CD14-positive monocyte (primary cell): ENCODE measurements around the gene ANKS6. TPM values are rescaled to one million over a fixed set of nuclear protein-coding genes. Genes with fewer than 3 reads are reported as not detected.

Source experiments
- DNase-seq, 3 donors: peaks; one replicate each; pipeline ENCODE4 v3.0.0-alpha.2; 2011 to 2022
- H2AFZ ChIP-seq: 2 replicates; pipeline ENCODE4 v1.6.0; 2012; ENCODE audit warnings: mild to moderate bottlenecking, low read depth, low read length, inconsistent platforms; ENCODE audit not compliant: insufficient read depth, poor library complexity, severe bottlenecking
- H3K27ac ChIP-seq, 2 donors: 1 replicate in 1 of 2; 2 replicates in 1 of 2; pipeline ENCODE4 v1.5.1; 2012 to 2013; ENCODE audit warnings: low read length in 2 of 2, control low read depth in 1 of 2, inconsistent platforms in 1 of 2, low read depth in 1 of 2, mild to moderate bottlenecking in 1 of 2
- H3K27me3 ChIP-seq, 2 donors: one replicate each; pipeline versions ENCODE4 v1.6.0 to v1.6.1; 2011 to 2013; ENCODE audit warnings: low read length in 2 of 2; ENCODE audit not compliant: control insufficient read depth in 2 of 2, insufficient read depth in 2 of 2
- H3K36me3 ChIP-seq, 2 donors: replicated peaks in 1 of 2; 1 replicate in 1 of 2; 2 replicates in 1 of 2; pipeline versions ENCODE4 v1.5.1 to v1.6.1; 2012 to 2013; ENCODE audit warnings: low read length in 2 of 2, control low read depth in 1 of 2, inconsistent platforms in 1 of 2, mild to moderate bottlenecking in 1 of 2; ENCODE audit not compliant: insufficient read depth in 2 of 2, control insufficient read depth in 1 of 2
- H3K4me1 ChIP-seq, 2 donors: 1 replicate in 1 of 2; 2 replicates in 1 of 2; pipeline versions ENCODE4 v1.5.1 to v1.6.1; 2012 to 2013; ENCODE audit warnings: low read length in 2 of 2, control low read depth in 1 of 2, inconsistent platforms in 1 of 2, mild to moderate bottlenecking in 1 of 2, moderate library complexity in 1 of 2; ENCODE audit not compliant: insufficient read depth in 2 of 2, control insufficient read depth in 1 of 2
- H3K4me2 ChIP-seq: replicated peaks from 2 replicates; pipeline ENCODE3; 2012; ENCODE audit warnings: low read length, moderate library complexity, mild to moderate bottlenecking; ENCODE audit not compliant: poor library complexity, severe bottlenecking; ENCODE audit errors: extremely low read depth
- H3K4me3 ChIP-seq, 3 experiments: fragments of 200-600 bp in 1 of 3; sonication (generic) in 1 of 3; replicated peaks in 1 of 3; 1 replicate in 2 of 3; 2 replicates in 1 of 3; pipeline ENCODE4 v1.5.1; 2011 to 2013; ENCODE audit warnings: low read length in 3 of 3, mild to moderate bottlenecking in 3 of 3, control low read depth in 2 of 3, low read depth in 2 of 3, inconsistent platforms in 1 of 3, moderate library complexity in 1 of 3
- H3K79me2 ChIP-seq: 2 replicates; pipeline ENCODE4 v1.6.0; 2012; ENCODE audit warnings: mild to moderate bottlenecking, control low read depth, inconsistent platforms, low read length, moderate library complexity; ENCODE audit not compliant: insufficient read depth
- H3K9ac ChIP-seq: 2 replicates; pipeline ENCODE4 v1.6.0; 2017; ENCODE audit warnings: low read length, mild to moderate bottlenecking; ENCODE audit not compliant: insufficient read depth, poor library complexity, severe bottlenecking
- H3K9me3 ChIP-seq, 2 donors: replicated peaks in 1 of 2; 1 replicate in 1 of 2; 2 replicates in 1 of 2; pipeline versions ENCODE4 v1.5.1 to v1.6.1; 2012 to 2013; ENCODE audit warnings: low read length in 2 of 2, control low read depth in 1 of 2; ENCODE audit not compliant: control insufficient read depth in 1 of 2, insufficient read depth in 1 of 2
- H4K20me1 ChIP-seq: 2 replicates; pipeline ENCODE4 v1.6.0; 2012; ENCODE audit warnings: mild to moderate bottlenecking, low read length, control low read depth, moderate library complexity; ENCODE audit not compliant: insufficient read depth
- H3K27ac Mint-ChIP-seq, 7 donors: one replicate each; pipeline ENCODE4 v1.8.0; 2020; ENCODE audit warnings: mild to moderate bottlenecking in 7 of 7, mixed read lengths in 7 of 7, moderate library complexity in 6 of 7, inconsistent platforms in 2 of 7
- H3K27me3 Mint-ChIP-seq, 3 donors: one replicate each; pipeline ENCODE4 v1.8.0; 2021 to 2022; ENCODE audit warnings: low read depth in 3 of 3, mild to moderate bottlenecking in 3 of 3, mixed read lengths in 3 of 3, moderate library complexity in 3 of 3, inconsistent platforms in 1 of 3
- H3K36me3 Mint-ChIP-seq, 2 donors: one replicate each; pipeline ENCODE4 v1.8.0; 2020; ENCODE audit warnings: mixed read lengths in 2 of 2, inconsistent platforms in 1 of 2, mild to moderate bottlenecking in 1 of 2
- H3K4me1 Mint-ChIP-seq: one replicate; pipeline ENCODE4 v1.8.0; 2020; ENCODE audit warnings: mild to moderate bottlenecking, mixed read lengths
- H3K4me3 Mint-ChIP-seq, 2 donors: one replicate each; pipeline ENCODE4 v1.8.0; 2020; ENCODE audit warnings: mild to moderate bottlenecking in 2 of 2, mixed read lengths in 2 of 2, moderate library complexity in 1 of 2
- H3K9me3 Mint-ChIP-seq, 7 donors: one replicate each; pipeline ENCODE4 v1.8.0; 2020 to 2022; ENCODE audit warnings: mixed read lengths in 7 of 7, mild to moderate bottlenecking in 6 of 7, moderate library complexity in 6 of 7, inconsistent platforms in 2 of 7
- WGBS: methylation state at CpG from one replicate; pipeline ENCODE4 v1.1.5; 2013; ENCODE audit warnings: missing lambda C conversion rate; ENCODE audit not compliant: insufficient coverage; 5-methylcytosine and 5-hydroxymethylcytosine counted together
- intact Hi-C, 2 donors: fragments of 100-400 bp; cut with micrococcal nuclease; formaldehyde crosslinking; loops; one replicate each; pipeline versions ENCODE4 v1.15.0 to v1.15.1; 2023
- polyA plus RNA-seq, 3 donors: library from polyadenylated mRNA; depleted of rRNA in 1 of 3; unstranded in 2 of 3; stranded (reverse) in 1 of 3; fragments of 300-500 nt in 2 of 3; fragments of >200 nt in 1 of 3; fragmentation: Illumina TruSeq in 2 of 3; gene quantifications; 1 replicate in 2 of 3; 2 replicates in 1 of 3; pipeline ENCODE4 v1.2.3, GENCODE V29; 2012 to 2021
- TF ChIP-seq, protein P1 (sequence below): fragments of 200-600 bp; IDR thresholded peaks from one replicate; pipeline ENCODE4 v1.8.0; 2022; ENCODE audit warnings: antibody characterized with exemption, mild to moderate bottlenecking

ANKS6 gene
- polyA plus RNA-seq, 3 donors = 0.20 to 1.5 (median 0.56) TPM

DNA sequence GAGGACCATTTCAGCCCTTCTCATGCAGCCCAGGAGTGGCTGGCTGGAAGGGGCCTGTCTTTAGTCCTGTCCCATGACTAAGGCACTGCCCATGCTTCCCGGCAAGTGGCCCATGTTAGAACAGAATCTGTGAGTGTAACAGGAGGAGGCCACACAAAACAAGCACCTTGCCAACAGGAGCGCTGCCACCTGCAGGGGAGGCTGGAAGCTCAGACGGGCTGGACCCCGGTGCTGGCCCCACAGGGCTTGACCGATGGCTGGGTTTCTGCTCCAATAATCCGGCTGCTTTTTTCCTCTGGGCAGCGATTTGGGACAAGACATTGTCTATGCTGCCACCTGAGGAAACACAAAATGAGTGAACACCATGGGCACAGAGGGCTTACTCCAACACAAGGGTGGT is 28.4 kb downstream of the ANKS6 start:
- no peaks in the 10 kb centered on the region for H4K20me1 ChIP-seq
- H3K4me1 ChIP-seq = peaks cover 23 to 27% of the 10 kb centered on the region in 2 donors
- no peak overlapping the region for H3K4me2 ChIP-seq
- Mint-ChIP-seq H3K9me3 (peaks cover 0 to 8% (median 4%) of the 10 kb centered on the region in 7 donors), H3K4me3 (no peak overlapping the region), H3K4me1 (peaks cover 37% of the 10 kb centered on the region), H3K36me3 (peaks cover 0 to 4% of the 10 kb centered on the region in 2 donors), H3K27me3 (peaks cover 0 to 3% (median 0%) of the 10 kb centered on the region in 3 donors), H3K27ac (no peak overlapping the region)
- intact Hi-C loops = no loop called here
- no peak overlapping the region for H3K27ac ChIP-seq
- no peaks in the 10 kb centered on the region for H3K27me3 ChIP-seq
- no peak overlapping the region for H2AFZ ChIP-seq
- no peaks in the 10 kb centered on the region for H3K79me2 ChIP-seq
- H3K4me3 ChIP-seq = no peak overlapping the region
- no peaks in the 10 kb centered on the region for H3K9me3 ChIP-seq
- DNase-seq = no peak
- WGBS = 100% methylated on average over 7 of the region's 7 CpGs
- H3K9ac ChIP-seq = no peak overlapping the region
- TF ChIP-seq, protein P1, sequence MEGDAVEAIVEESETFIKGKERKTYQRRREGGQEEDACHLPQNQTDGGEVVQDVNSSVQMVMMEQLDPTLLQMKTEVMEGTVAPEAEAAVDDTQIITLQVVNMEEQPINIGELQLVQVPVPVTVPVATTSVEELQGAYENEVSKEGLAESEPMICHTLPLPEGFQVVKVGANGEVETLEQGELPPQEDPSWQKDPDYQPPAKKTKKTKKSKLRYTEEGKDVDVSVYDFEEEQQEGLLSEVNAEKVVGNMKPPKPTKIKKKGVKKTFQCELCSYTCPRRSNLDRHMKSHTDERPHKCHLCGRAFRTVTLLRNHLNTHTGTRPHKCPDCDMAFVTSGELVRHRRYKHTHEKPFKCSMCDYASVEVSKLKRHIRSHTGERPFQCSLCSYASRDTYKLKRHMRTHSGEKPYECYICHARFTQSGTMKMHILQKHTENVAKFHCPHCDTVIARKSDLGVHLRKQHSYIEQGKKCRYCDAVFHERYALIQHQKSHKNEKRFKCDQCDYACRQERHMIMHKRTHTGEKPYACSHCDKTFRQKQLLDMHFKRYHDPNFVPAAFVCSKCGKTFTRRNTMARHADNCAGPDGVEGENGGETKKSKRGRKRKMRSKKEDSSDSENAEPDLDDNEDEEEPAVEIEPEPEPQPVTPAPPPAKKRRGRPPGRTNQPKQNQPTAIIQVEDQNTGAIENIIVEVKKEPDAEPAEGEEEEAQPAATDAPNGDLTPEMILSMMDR = no peak
- H3K36me3 ChIP-seq = no peaks in the 10 kb centered on the region

- TF ChIP-seq, protein P1 = no peak
- Histone ChIP-seq H3K4me2 (peak overlapping the region; percentile 60), H3K79me2 (no peaks in the 10 kb centered on the region), H3K4me3 (peak overlapping the region in 1 of 3 experiments; percentile 38), H2AFZ (peak overlapping the region; percentile 48), H3K36me3 (no peaks in the 10 kb centered on the region), H4K20me1 (no peaks in the 10 kb centered on the region), H3K9me3 (no peaks in the 10 kb centered on the region), H3K4me1 (peaks cover 23 to 27% of the 10 kb centered on the region in 2 donors), H3K9ac (peak overlapping the region; percentile 15), H3K27me3 (no peaks in the 10 kb centered on the region), H3K27ac (peak overlapping the region in 1 of 2 donors; percentile 48)
- intact Hi-C loops = no loop called here
- DNase-seq = no peak
- Mint-ChIP-seq H3K27ac (peak overlapping the region in 3 of 7 donors; percentile 31 to 68 (median 68)), H3K36me3 (peaks cover 0 to 4% of the 10 kb centered on the region in 2 donors), H3K9me3 (peaks cover 0 to 8% (median 4%) of the 10 kb centered on the region in 7 donors), H3K4me1 (peaks cover 37% of the 10 kb centered on the region), H3K27me3 (peaks cover 0 to 3% (median 0%) of the 10 kb centered on the region in 3 donors), H3K4me3 (no peak overlapping the region)
- WGBS = 78% methylated on average over 2 of the region's 3 CpGs
Observed at GRCh38 chr9:98767196-98767595, 29.2 kb downstream of the ANKS6 start.
